Measurements from ENCODE around the gene EVI2B. TPM values are rescaled to one million over a fixed set of nuclear protein-coding genes. Genes with fewer than 3 reads are reported as not detected.
A peak's percentile ranks its signal among the peaks of the same experiment; 100 is the strongest.
"Not testable (repeated sequence)": the region's sequence is repeated elsewhere in the genome, so short reads cannot be mapped to it uniquely, and the experiment has no call there.

Gene EVI2B
- total and polyA plus RNA-seq, 9 donors = 0.66 to 3.8 (median 2.5) TPM

DNA sequence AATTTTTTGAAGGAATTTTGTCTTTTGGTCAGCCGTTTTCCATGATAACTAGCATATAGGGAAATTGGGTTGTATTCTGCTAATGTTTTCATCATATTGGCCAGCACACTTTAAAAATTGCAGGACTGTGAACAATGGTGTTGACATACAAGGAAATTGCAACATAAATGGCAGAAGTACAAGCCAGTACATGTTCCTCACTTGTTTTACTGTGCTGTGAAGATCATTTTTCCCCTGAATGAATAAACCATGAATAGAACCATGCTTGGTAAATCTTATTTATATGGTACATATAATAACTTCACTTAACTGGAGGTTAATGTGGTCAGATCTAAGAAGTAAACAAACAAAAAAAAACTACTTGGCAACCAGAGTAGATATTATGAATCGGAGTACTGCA is 39.6 kb downstream of the EVI2B start:
- H3K9me3 ChIP-seq (replicated peaks; ENCODE audit: control insufficient read depth, low read depth, low read length) = no peaks in the 10 kb centered on the region
- WGBS (ENCODE audit: insufficient coverage) = 33% methylated on average over 1 of the region's 2 CpGs
- peaks cover 6% of the 10 kb centered on the region for H3K4me1 ChIP-seq (ENCODE audit: control insufficient read depth, insufficient read depth, low read length)
- H3K27me3 ChIP-seq (ENCODE audit: control insufficient read depth, insufficient read depth, low read length) = no peaks in the 10 kb centered on the region
- H3K36me3 ChIP-seq (ENCODE audit: control insufficient read depth, insufficient read depth, low read length) = peaks cover 17% of the 10 kb centered on the region
- H3K27ac ChIP-seq (ENCODE audit: low read length) = no peak overlapping the region
- H3K4me3 ChIP-seq (ENCODE audit: low read length) = no peak overlapping the region
- peak; percentile 70 for DNase-seq

- peaks cover 6% of the 10 kb centered on the region for H3K4me1 ChIP-seq (ENCODE audit: control insufficient read depth, insufficient read depth, low read length)
- peak; percentile 51 for DNase-seq
- H3K4me3 ChIP-seq (ENCODE audit: low read length) = no peak overlapping the region
- H3K9me3 ChIP-seq (replicated peaks; ENCODE audit: control insufficient read depth, low read depth, low read length) = no peaks in the 10 kb centered on the region
- no CpG with 5 or more reads among the region's 1 CpG for WGBS (ENCODE audit: insufficient coverage)
- H3K36me3 ChIP-seq (ENCODE audit: control insufficient read depth, insufficient read depth, low read length) = peaks cover 17% of the 10 kb centered on the region
- H3K27ac ChIP-seq (ENCODE audit: low read length) = no peak overlapping the region
- no peaks in the 10 kb centered on the region for H3K27me3 ChIP-seq (ENCODE audit: control insufficient read depth, insufficient read depth, low read length)
Measured at GRCh38 chr17:31273516-31273915, 40.3 kb downstream of the EVI2B start.

- Histone ChIP-seq H3K36me3 (ENCODE audit: control insufficient read depth, insufficient read depth, low read length) (peaks cover 20% of the 10 kb centered on the region), H3K9me3 (replicated peaks; ENCODE audit: control insufficient read depth, low read depth, low read length) (no peaks in the 10 kb centered on the region), H3K27ac (ENCODE audit: low read length) (no peak overlapping the region), H3K27me3 (ENCODE audit: control insufficient read depth, insufficient read depth, low read length) (no peaks in the 10 kb centered on the region), H3K4me1 (ENCODE audit: control insufficient read depth, insufficient read depth, low read length) (peaks cover 6% of the 10 kb centered on the region), H3K4me3 (ENCODE audit: low read length) (no peak overlapping the region)
- DNase-seq = no peak
Measured at GRCh38 chr17:31272803-31273202, 41.1 kb downstream of the EVI2B start.

GRCh38 chr17:31272236-31272635 is 41.6 kb downstream of the EVI2B start:
- Histone ChIP-seq H3K36me3 (ENCODE audit: control insufficient read depth, insufficient read depth, low read length) (peaks cover 16% of the 10 kb centered on the region), H3K4me1 (ENCODE audit: control insufficient read depth, insufficient read depth, low read length) (peaks cover 6% of the 10 kb centered on the region), H3K27me3 (ENCODE audit: control insufficient read depth, insufficient read depth, low read length) (no peaks in the 10 kb centered on the region), H3K4me3 (ENCODE audit: low read length) (no peak overlapping the region), H3K27ac (ENCODE audit: low read length) (no peak overlapping the region), H3K9me3 (replicated peaks; ENCODE audit: control insufficient read depth, low read depth, low read length) (no peaks in the 10 kb centered on the region)
- no peak for DNase-seq
- 100% methylated on average over 1 of the region's 1 CpG for WGBS (ENCODE audit: insufficient coverage)

DNA sequence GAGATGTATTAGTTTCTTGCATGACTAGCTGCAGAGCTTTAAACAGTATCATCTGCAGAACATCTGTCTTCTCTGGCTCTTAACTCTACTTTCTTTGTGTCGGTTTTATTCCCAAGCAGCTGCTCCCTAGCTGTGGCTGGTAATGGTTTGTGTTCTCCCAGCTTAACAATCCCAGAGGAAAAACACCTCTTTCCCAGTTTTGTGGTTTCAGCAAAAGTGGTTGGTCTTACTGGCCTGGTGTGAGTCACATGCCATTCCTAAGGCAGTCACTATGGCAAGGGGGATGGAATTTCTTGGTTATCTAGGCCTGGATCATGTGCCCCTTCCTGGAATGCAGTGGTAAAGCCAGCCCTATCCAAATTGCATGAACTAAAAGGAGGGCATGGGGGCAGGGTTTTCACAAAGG is 44.3 kb downstream of the EVI2B start:
- no peaks in the 10 kb centered on the region for H3K27me3 ChIP-seq (ENCODE audit: control insufficient read depth, insufficient read depth, low read length)
- peak; percentile 75 for DNase-seq
- peak overlapping the region; percentile 5 for H3K27ac ChIP-seq (ENCODE audit: low read length)
- no CpG with 5 or more reads among the region's 1 CpG for WGBS (ENCODE audit: insufficient coverage)
- H3K4me1 ChIP-seq (ENCODE audit: control insufficient read depth, insufficient read depth, low read length) = peaks cover 6% of the 10 kb centered on the region
- no peak overlapping the region for H3K4me3 ChIP-seq (ENCODE audit: low read length)
- no peaks in the 10 kb centered on the region for H3K9me3 ChIP-seq (replicated peaks; ENCODE audit: control insufficient read depth, low read depth, low read length)
- H3K36me3 ChIP-seq (ENCODE audit: control insufficient read depth, insufficient read depth, low read length) = peaks cover 24% of the 10 kb centered on the region

- Histone ChIP-seq H3K4me3 (ENCODE audit: low read length) (no peak overlapping the region), H3K27ac (ENCODE audit: low read length) (no peak overlapping the region), H3K9me3 (replicated peaks; ENCODE audit: control insufficient read depth, low read depth, low read length) (no peaks in the 10 kb centered on the region), H3K4me1 (ENCODE audit: control insufficient read depth, insufficient read depth, low read length) (peaks cover 6% of the 10 kb centered on the region), H3K36me3 (ENCODE audit: control insufficient read depth, insufficient read depth, low read length) (peaks cover 24% of the 10 kb centered on the region), H3K27me3 (ENCODE audit: control insufficient read depth, insufficient read depth, low read length) (no peaks in the 10 kb centered on the region)
- no peak for DNase-seq
- no CpG with 5 or more reads among the region's 2 CpGs for WGBS (ENCODE audit: insufficient coverage)
Measured at GRCh38 chr17:31269036-31269577, 44.7 kb downstream of the EVI2B start.

DNA sequence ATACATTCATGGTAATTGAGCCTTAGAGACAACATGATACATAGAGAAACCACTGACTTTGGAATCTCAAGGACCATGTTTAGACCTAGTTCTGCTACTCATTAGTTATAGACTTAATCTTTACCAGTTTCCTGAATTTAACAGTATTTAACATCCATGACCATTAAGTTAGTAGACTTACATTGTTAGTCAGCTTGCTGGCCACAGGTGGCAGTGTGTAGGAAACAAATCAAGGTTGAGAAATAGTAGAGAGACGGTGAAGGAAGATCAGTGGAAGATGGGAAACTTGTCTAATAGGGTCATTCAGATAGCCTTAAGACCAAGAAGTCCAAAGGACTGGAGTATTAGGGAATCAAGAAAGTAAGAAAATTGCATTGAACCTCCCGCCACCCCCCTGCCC is 47.8 kb downstream of the EVI2B start:
- Histone ChIP-seq H3K4me3 (ENCODE audit: low read length) (no peak overlapping the region), H3K9me3 (replicated peaks; ENCODE audit: control insufficient read depth, low read depth, low read length) (no peaks in the 10 kb centered on the region), H3K27ac (ENCODE audit: low read length) (no peak overlapping the region), H3K36me3 (ENCODE audit: control insufficient read depth, insufficient read depth, low read length) (peaks cover 26% of the 10 kb centered on the region), H3K4me1 (ENCODE audit: control insufficient read depth, insufficient read depth, low read length) (peaks cover 6% of the 10 kb centered on the region), H3K27me3 (ENCODE audit: control insufficient read depth, insufficient read depth, low read length) (no peaks in the 10 kb centered on the region)
- no peak for DNase-seq
- 100% methylated on average over 1 of the region's 2 CpGs for WGBS (ENCODE audit: insufficient coverage)

DNA sequence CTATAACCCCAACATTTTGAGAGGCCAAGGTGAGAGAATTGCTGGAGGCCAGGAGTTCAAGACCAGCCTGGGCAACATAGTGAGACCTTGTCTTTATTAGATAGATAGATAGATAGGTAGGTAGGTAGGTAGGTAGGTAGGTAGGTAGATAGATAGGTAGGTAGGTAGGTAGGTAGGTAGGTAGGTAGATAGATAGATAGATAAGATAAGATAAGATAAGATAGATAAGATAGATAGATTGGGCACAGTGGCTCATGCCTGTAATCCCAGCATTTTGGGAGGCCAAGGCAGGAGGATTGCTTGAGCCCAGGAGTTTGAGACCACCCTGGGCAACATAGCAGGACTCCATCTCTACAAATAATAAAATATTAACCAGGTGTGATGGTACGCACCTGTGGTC is 50.9 kb downstream of the EVI2B start:
- WGBS (ENCODE audit: insufficient coverage) = no CpG with 5 or more reads among the region's 1 CpG
- not testable (repeated sequence) for H3K4me1 ChIP-seq (ENCODE audit: control insufficient read depth, insufficient read depth, low read length); H3K9me3 ChIP-seq (replicated peaks; ENCODE audit: control insufficient read depth, low read depth, low read length); DNase-seq; H3K27me3 ChIP-seq (ENCODE audit: control insufficient read depth, insufficient read depth, low read length); H3K27ac ChIP-seq (ENCODE audit: low read length); H3K4me3 ChIP-seq (ENCODE audit: low read length)
- H3K36me3 ChIP-seq (ENCODE audit: control insufficient read depth, insufficient read depth, low read length) = peaks cover 23% of the 10 kb centered on the region

GRCh38 chr17:31261601-31262000 is 52.3 kb downstream of the EVI2B start:
- no peaks in the 10 kb centered on the region for H3K27me3 ChIP-seq (ENCODE audit: control insufficient read depth, insufficient read depth, low read length)
- DNase-seq = no peak
- H3K36me3 ChIP-seq (ENCODE audit: control insufficient read depth, insufficient read depth, low read length) = peaks cover 20% of the 10 kb centered on the region
- no peak overlapping the region for H3K27ac ChIP-seq (ENCODE audit: low read length)
- H3K4me1 ChIP-seq (ENCODE audit: control insufficient read depth, insufficient read depth, low read length) = no peaks in the 10 kb centered on the region
- H3K9me3 ChIP-seq (replicated peaks; ENCODE audit: control insufficient read depth, low read depth, low read length) = no peaks in the 10 kb centered on the region
- no CpG with 5 or more reads among the region's 1 CpG for WGBS (ENCODE audit: insufficient coverage)
- no peak overlapping the region for H3K4me3 ChIP-seq (ENCODE audit: low read length)

- Histone ChIP-seq H3K9me3 (replicated peaks; ENCODE audit: control insufficient read depth, low read depth, low read length) (no peaks in the 10 kb centered on the region), H3K27ac (ENCODE audit: low read length) (no peak overlapping the region), H3K27me3 (ENCODE audit: control insufficient read depth, insufficient read depth, low read length) (no peaks in the 10 kb centered on the region), H3K4me1 (ENCODE audit: control insufficient read depth, insufficient read depth, low read length) (no peaks in the 10 kb centered on the region), H3K4me3 (ENCODE audit: low read length) (no peak overlapping the region), H3K36me3 (ENCODE audit: control insufficient read depth, insufficient read depth, low read length) (peaks cover 10% of the 10 kb centered on the region)
- no CpG with 5 or more reads among the region's 3 CpGs for WGBS (ENCODE audit: insufficient coverage)
- DNase-seq = no peak
Measured at GRCh38 chr17:31260151-31260550, 53.7 kb downstream of the EVI2B start.

GRCh38 chr17:31256936-31257335 is 56.9 kb downstream of the EVI2B start:
- H3K36me3 ChIP-seq (ENCODE audit: control insufficient read depth, insufficient read depth, low read length) = peaks cover 6% of the 10 kb centered on the region
- H3K9me3 ChIP-seq (replicated peaks; ENCODE audit: control insufficient read depth, low read depth, low read length) = no peaks in the 10 kb centered on the region
- H3K27me3 ChIP-seq (ENCODE audit: control insufficient read depth, insufficient read depth, low read length) = no peaks in the 10 kb centered on the region
- H3K4me3 ChIP-seq (ENCODE audit: low read length) = no peak overlapping the region
- WGBS (ENCODE audit: insufficient coverage) = no CpG with 5 or more reads among the region's 3 CpGs
- no peak overlapping the region for H3K27ac ChIP-seq (ENCODE audit: low read length)
- no peak for DNase-seq
- no peaks in the 10 kb centered on the region for H3K4me1 ChIP-seq (ENCODE audit: control insufficient read depth, insufficient read depth, low read length)
